ENCODE measurements around the gene LTN1. TPM values are rescaled to one million over a fixed set of nuclear protein-coding genes. Genes with fewer than 3 reads are reported as not detected.

Gene LTN1
- total RNA-seq, 1 experiment from 2014 or later: 8.7 TPM

DNA sequence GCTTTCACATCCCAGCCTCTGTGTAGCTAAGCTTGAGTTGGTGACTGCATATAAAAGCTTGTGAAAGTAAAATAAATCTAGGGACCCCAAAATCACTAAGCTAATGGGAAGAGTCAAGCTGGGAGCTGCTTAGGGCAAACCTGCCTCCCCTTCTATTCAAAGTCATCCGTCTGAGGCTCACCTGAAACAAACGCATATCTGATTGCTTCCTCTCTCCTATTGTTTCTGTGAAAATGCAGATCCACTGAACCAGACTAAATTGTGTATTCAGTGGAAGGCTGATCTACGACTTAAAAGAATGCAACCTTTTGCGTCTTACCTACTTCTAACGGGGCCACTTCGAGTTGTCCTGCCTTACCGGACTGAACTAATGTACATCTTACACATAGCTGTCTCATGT lies 70.3 kb downstream of the LTN1 start:
- no peaks in the 10 kb centered on the region for H4K20me1 ChIP-seq (ENCODE audit: insufficient read depth)
- no peak for ATAC-seq
- H3K9ac ChIP-seq (ENCODE audit: low read length): no peak overlapping the region
- no peak overlapping the region for H3K4me3 ChIP-seq (replicated peaks in 1 of 2; ENCODE audit: low read depth in 1 of 2, low read length in 2 of 2)
- ChIA-PET RAD21 (ENCODE audit: low non-redundant PET in 1 of 2, low total read pairs in 2 of 2, uncharacterized antibody in 2 of 2, unreplicated experiment in 2 of 2) (no interaction called here), POLR2A (no interaction called here), CTCF (no interaction called here)
- no peaks in the 10 kb centered on the region for H3K36me3 ChIP-seq (ENCODE audit: control insufficient read depth in 1 of 2, insufficient read depth in 2 of 2, low read length in 2 of 2)
- no peaks in the 10 kb centered on the region for H3K4me1 ChIP-seq (ENCODE audit: control insufficient read depth in 1 of 2, insufficient read depth in 2 of 2, low read length in 2 of 2)
- DNase-seq (ENCODE audit: low read depth, low spot score): no peak
- H3K9me3 ChIP-seq (ENCODE audit: control insufficient read depth in 1 of 2, insufficient read depth in 1 of 2, low read depth in 1 of 2, low read length in 2 of 2): no peaks in the 10 kb centered on the region
- no peak overlapping the region for H3K27ac ChIP-seq (ENCODE audit: low read depth, low read length)
- BruUV-seq (replicated peaks): no TSS peak
- intact Hi-C loops (cut with micrococcal nuclease): no loop called here
- TF ChIP-seq JUND (IDR thresholded peaks at IDR 0.05): no peak
- no peak for TF ChIP-seq ZFX (IDR thresholded peaks at IDR 0.05)
- TF ChIP-seq POLR2A (IDR thresholded peaks at IDR 0.05; ENCODE audit: borderline replicate concordance, extremely low read depth, insufficient read depth, insufficient read length): no peak
- TF ChIP-seq, protein P1, sequence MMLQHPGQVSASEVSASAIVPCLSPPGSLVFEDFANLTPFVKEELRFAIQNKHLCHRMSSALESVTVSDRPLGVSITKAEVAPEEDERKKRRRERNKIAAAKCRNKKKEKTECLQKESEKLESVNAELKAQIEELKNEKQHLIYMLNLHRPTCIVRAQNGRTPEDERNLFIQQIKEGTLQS (IDR thresholded peaks at IDR 0.05): no peak
- no peak for TF ChIP-seq EZH2 (IDR thresholded peaks at IDR 0.05)
- no peak for TF ChIP-seq ZNF274 (IDR thresholded peaks at IDR 0.05; ENCODE audit: low read depth, low read length)
- TF ChIP-seq EGR1 (IDR thresholded peaks at IDR 0.05; ENCODE audit: low read depth): no peak
- no peak for TF ChIP-seq SP1 (IDR thresholded peaks at IDR 0.05; ENCODE audit: low read depth)
- no peak for TF ChIP-seq TCF7L2 (IDR thresholded peaks at IDR 0.05; ENCODE audit: borderline replicate concordance, extremely low read depth, insufficient read depth, insufficient read length)
- TF ChIP-seq SIN3A (IDR thresholded peaks at IDR 0.05; ENCODE audit: low read depth): no peak
- no peak for TF ChIP-seq SRF (IDR thresholded peaks at IDR 0.05; ENCODE audit: low read depth)
- TF ChIP-seq FOSL1 (IDR thresholded peaks at IDR 0.05; ENCODE audit: low read depth): no peak
- TF ChIP-seq POLR2AphosphoS5 (IDR thresholded peaks at IDR 0.05; ENCODE audit: low read depth, low read length): no peak
- no peak for TF ChIP-seq YY1 (IDR thresholded peaks at IDR 0.05; ENCODE audit: extremely low read depth, insufficient replicate concordance, low read depth, low read length)
- TF ChIP-seq, protein P2, sequence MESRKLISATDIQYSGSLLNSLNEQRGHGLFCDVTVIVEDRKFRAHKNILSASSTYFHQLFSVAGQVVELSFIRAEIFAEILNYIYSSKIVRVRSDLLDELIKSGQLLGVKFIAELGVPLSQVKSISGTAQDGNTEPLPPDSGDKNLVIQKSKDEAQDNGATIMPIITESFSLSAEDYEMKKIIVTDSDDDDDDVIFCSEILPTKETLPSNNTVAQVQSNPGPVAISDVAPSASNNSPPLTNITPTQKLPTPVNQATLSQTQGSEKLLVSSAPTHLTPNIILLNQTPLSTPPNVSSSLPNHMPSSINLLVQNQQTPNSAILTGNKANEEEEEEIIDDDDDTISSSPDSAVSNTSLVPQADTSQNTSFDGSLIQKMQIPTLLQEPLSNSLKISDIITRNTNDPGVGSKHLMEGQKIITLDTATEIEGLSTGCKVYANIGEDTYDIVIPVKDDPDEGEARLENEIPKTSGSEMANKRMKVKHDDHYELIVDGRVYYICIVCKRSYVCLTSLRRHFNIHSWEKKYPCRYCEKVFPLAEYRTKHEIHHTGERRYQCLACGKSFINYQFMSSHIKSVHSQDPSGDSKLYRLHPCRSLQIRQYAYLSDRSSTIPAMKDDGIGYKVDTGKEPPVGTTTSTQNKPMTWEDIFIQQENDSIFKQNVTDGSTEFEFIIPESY (IDR thresholded peaks at IDR 0.05; ENCODE audit: extremely low read depth, insufficient replicate concordance, low read length): no peak
- TF ChIP-seq ELF1 (IDR thresholded peaks at IDR 0.05; ENCODE audit: borderline replicate concordance, low read depth): no peak
- TF ChIP-seq EZH2phosphoT487 (IDR thresholded peaks at IDR 0.05; ENCODE audit: borderline replicate concordance): no peak
- TF ChIP-seq CBX3 (IDR thresholded peaks at IDR 0.05; ENCODE audit: low read depth): no peak
- TF ChIP-seq CEBPB (IDR thresholded peaks at IDR 0.05; ENCODE audit: low read depth): no peak
- TF ChIP-seq, protein P3, sequence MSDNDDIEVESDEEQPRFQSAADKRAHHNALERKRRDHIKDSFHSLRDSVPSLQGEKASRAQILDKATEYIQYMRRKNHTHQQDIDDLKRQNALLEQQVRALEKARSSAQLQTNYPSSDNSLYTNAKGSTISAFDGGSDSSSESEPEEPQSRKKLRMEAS (IDR thresholded peaks at IDR 0.05): no peak
- no peaks in the 10 kb centered on the region for H3K79me2 ChIP-seq (ENCODE audit: insufficient read depth, low read length)
- H3K4me2 ChIP-seq (ENCODE audit: low read length): no peak overlapping the region
- no peak overlapping the region for H2AFZ ChIP-seq (ENCODE audit: low read depth, low read length, poor library complexity, severe bottlenecking)
- H3K9me2 ChIP-seq (ENCODE audit: insufficient read depth): no peaks in the 10 kb centered on the region
- H3K27me3 ChIP-seq (ENCODE audit: insufficient read depth, low read length): no peaks in the 10 kb centered on the region

Measured in HCT116 (cell line).